KOPT-K1 (cell line): ENCODE data around the gene ATXN7L1.

Experiments used
- H3K27ac ChIP-seq: fragments of 200-600 bp; sonication (generic); 2 replicates; pipeline ENCODE4 v1.5.1; 2016; ENCODE audit warnings: antibody characterized with exemption, mild to moderate bottlenecking, low read depth, low read length; ENCODE audit not compliant: poor library complexity, severe bottlenecking
- H3K36me3 ChIP-seq: fragments of 200-600 bp; sonication (generic); 2 replicates; pipeline ENCODE4 v1.5.1; 2017; ENCODE audit warnings: antibody characterized with exemption, mild to moderate bottlenecking, low read length, moderate library complexity; ENCODE audit not compliant: insufficient read depth
- H3K9me3 ChIP-seq: fragments of 200-600 bp; sonication (generic); 2 replicates; pipeline ENCODE4 v1.5.1; 2017; ENCODE audit warnings: antibody characterized with exemption, low read length, mild to moderate bottlenecking; ENCODE audit not compliant: insufficient read depth, poor library complexity, severe bottlenecking

ATXN7L1 gene

DNA sequence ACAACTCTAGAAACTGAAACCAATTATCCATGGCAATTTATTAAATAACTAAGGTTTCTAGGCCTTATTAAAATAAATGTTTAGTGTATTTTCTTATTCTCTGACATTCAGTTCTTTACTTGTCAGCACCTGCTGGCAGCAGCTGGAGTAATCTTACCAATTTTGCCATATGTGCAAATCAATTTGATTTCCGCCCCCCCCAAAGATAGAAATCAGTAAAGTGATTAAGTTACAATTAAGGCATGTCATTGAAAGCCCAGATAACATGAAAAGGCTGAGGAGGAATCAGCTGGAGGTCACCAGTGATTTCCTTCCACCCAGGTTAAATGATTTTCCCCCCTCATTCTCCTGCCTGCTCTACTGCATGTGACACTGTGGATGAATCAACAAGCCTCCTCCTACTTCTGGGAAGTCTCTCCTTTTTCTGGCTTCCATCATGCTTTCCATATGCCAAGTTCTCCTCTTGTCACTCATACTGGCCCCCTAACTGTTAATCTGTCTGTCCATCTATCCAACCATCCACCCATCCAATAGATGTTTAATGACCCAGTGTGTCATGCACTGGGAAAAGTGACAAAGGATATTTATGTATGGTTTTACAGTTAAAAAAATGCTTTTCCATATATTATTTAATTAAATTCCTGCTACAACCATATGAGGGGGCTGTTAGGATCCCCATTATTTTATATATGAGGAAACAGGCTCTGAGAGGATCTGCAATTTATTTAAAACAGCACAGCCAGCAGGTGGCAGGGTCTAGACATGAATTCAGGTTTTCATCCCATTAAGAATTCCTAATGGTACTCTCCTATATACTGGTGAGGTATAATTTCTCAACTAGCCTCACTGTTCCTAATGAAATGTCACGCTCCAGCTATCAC lies 116.5 kb downstream of the ATXN7L1 start:
- no peak overlapping the region for H3K27ac ChIP-seq
- H3K36me3 ChIP-seq, result no peaks in the 10 kb centered on the region
- H3K9me3 ChIP-seq, result no peaks in the 10 kb centered on the region

DNA sequence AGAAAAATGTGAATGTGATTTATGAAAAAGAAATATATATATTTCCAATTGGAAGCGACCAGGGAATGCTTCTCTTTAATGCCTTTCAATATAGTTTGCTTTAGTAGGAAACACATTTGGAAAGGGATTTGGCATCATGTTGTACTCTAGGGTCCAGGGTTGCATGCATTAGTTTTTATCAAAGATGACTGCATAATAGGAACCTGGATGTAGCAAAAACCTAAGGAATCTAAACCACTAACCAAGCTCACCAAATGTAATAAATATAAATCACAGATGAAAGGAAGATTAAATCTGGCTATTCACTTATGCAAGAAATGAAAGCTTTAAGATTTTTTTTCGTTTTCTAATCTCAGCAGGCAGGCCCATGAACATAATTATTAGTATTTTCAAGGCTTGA lies 120.0 kb downstream of the ATXN7L1 start:
- H3K9me3 ChIP-seq, result no peaks in the 10 kb centered on the region
- H3K36me3 ChIP-seq, result no peaks in the 10 kb centered on the region
- H3K27ac ChIP-seq, result no peak overlapping the region

DNA sequence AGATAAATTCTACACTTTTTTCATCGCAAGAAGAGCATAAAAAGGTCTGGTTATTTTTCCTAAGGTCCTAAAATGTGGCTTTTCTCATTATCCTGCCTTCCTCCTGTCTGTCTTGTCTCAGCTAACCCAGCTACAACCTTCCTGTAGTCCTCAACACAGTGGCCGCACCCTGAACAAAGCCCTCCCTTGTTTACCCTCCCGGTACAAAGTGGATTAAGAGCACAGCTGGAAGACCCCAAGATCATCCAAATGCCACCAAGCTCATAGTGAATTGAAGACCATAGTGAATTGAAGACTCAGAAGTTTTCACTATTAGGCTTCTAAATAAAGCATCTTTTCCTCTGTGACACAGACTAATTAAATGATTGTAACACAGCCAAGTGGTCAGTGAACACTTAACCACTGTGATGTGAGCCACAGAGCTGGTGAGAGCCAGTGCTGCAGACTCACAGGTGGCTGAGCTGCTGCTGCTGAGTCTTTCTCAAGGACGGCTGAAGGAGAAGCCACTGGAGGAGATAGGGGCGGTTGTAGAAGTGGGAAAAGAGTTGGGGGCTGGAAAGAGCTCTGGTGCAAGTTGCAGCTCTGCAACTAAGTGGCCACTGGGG lies 123.6 kb downstream of the ATXN7L1 start:
- Histone ChIP-seq H3K36me3 (no peaks in the 10 kb centered on the region), H3K9me3 (no peaks in the 10 kb centered on the region), H3K27ac (no peak overlapping the region)

DNA sequence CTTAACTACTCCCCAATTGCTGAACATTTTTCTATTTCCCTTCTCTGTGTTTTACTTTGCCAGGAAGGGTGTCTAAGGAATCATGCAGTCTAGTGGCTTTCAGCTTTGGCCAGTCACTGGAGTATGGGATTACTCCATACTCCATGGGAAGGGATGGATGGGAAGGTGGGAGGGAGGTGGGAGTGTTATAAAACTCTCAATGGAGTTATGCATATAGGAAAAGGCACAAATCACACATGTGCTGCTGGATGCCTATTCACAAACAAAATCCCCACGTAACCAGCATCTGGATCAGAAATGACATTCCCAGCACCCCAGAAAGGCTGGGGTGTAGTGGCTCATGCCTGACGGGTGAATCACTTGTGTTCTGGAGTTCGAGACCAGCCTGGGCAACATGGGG lies 125.3 kb downstream of the ATXN7L1 start:
- Histone ChIP-seq H3K36me3 (no peaks in the 10 kb centered on the region), H3K9me3 (no peaks in the 10 kb centered on the region), H3K27ac (no peak overlapping the region)

DNA sequence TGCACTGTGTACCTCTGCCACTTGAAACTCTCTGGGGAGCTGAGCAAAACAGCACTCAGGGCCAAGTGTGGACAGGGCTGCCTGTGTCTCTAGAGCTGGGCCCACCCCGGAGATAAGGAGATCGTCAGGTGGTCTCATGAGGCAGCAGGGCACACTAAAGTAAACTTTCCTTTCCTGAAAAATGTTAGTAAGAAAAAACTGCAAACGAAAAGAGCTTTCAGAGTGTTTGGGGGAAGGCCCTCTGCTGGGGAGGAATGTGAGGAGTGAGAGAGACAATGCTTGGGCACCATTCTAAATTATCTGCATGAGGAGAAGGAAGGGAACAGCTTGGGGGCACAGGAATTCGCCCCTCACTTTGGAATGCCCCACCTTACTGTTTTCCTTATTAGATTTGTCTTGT lies 127.7 kb downstream of the ATXN7L1 start:
- Histone ChIP-seq H3K9me3 (no peaks in the 10 kb centered on the region), H3K27ac (no peak overlapping the region), H3K36me3 (no peaks in the 10 kb centered on the region)

DNA sequence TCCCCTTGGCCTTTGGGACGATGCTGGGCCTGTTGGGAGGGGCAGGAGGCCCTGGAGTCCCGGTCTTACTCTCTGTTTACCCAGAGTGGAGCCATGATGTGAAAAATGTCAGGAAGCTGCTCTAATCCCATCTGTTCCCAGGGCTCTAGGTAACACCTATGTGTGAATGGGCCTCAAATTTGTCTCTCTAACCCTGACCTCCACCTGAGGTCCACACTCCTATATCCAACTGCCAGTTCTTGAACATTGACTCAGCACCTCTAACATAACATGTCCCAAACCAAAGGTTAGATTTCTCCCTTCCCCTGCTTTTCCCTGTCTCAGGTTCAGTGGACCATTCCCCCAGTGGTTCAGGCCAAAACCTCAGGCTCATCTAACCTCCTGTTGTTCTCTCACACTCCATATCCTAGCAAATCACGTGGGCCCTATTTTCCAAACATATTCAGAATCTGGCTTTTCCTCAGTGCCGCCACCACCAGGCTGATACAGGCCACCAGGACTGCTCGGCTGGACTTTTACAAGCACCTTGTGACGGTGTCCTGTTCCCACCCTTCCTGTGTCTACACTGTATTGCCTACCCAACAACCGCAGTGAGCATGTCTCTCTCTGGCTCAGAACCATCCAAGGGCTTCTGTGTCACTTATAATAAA lies 130.6 kb downstream of the ATXN7L1 start:
- H3K9me3 ChIP-seq, result no peaks in the 10 kb centered on the region
- no peak overlapping the region for H3K27ac ChIP-seq
- H3K36me3 ChIP-seq, result no peaks in the 10 kb centered on the region

DNA sequence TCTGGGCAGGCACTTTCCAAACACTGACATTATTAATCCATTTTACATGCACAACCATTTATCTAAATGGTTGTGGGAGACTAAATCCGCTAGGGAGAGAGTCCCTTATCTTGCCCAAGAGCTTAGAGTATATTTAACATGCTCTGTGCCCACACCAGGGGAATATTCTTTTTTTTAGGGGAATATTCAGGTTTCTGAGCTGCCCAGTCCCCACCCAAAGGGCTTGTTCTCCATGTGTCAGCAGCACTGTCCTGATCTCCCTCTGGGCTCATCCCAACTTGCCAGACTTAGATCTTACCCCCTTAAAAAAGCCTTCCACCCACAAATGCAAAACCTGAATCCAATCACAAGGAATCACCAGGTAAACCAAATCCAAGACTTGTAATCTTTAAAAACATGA lies 132.1 kb downstream of the ATXN7L1 start:
- Histone ChIP-seq H3K27ac (no peak overlapping the region), H3K9me3 (no peaks in the 10 kb centered on the region), H3K36me3 (no peaks in the 10 kb centered on the region)

DNA sequence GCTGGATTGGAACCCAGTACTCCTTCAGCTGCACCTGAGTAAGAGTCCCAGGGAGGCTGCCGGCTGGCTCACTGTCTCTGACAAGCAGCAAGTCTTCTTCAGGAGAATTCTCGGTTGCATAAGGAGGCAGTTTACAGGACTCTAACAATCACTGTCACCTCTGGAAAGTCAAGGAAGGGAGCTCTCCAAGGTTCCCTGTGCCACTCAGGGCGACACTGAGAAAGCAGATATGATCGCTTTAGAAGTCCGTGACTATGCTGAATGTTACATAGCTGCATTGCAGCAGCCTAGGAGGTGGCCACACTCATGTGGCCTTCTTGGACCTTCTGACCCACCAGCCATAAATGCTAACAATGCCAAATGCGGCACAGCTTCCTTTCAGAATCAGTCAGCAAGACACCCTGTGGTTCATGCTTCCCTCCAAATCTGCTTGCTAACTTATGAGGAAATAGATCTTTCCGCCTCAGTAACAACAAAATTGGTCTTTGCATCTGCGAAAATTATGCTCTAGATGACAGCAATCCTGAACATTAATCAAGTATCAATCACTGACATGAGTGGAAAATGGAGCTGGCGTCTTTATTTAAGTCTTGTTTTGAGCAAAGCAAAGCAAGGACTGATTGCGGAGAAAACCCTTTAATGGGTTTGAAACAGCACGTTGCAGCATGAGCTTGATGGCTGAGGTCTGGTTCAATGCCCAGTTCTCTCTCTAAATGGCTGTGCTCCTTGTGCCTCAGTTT lies 132.9 kb downstream of the ATXN7L1 start:
- no peaks in the 10 kb centered on the region for H3K9me3 ChIP-seq
- H3K36me3 ChIP-seq, result no peaks in the 10 kb centered on the region
- H3K27ac ChIP-seq, result no peak overlapping the region

DNA sequence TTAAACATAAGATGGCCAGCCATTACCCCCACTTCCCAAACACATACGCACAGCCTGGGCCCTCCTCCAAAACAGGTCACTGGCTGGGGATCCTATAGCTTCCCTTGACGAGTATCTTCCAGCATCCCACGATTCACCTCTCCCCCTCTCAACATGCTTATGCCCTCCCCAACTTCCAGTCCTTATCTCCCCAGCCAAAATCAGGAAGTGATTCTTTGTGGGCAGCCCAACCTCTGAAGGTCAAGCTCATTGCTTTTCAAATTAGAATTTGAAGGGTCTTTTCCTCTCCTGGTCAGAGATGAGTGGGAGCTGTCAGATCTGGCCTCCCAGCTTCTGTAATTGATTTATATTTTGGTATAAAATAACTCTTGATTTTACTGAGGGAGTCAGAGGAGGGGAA lies 133.6 kb downstream of the ATXN7L1 start:
- Histone ChIP-seq H3K27ac (no peak overlapping the region), H3K9me3 (no peaks in the 10 kb centered on the region), H3K36me3 (no peaks in the 10 kb centered on the region)

DNA sequence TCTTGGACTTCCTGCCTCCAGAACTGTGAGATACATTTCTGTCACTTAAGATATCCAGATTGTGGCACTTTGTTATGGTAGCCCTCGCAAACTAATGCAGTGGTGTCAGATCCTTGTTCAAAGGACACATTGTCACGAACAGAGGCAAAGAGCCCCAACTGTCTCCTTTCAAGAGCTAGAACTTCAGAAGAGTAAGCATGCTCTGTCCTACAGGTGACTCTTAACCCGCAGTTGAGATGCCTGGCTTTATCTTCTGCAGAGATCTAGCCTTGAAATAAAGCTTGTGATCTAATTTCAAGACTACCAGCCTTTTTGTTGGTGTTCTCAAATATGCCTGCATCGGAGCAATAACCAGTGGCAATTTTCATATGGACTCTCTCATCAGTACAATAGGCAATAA lies 134.4 kb downstream of the ATXN7L1 start:
- Histone ChIP-seq H3K9me3 (no peaks in the 10 kb centered on the region), H3K36me3 (no peaks in the 10 kb centered on the region), H3K27ac (no peak overlapping the region)

DNA sequence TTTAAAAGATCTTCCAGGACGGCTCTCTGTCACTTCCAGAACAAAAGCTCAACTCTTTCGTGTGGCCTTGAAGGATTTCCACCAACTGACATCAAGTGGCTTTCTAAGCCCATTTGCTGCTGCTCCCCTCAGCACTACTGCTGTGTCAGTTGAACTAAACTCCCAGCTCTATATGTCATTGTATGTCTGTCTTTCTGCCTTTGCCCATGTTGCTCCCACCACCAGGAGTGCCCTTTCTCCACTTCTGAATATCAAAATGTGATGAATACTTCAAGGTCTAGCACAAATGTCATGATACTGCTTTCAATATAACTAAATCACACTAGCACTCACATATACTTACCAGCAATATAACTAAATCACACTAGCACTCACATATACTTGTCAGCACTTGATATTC lies 138.3 kb downstream of the ATXN7L1 start:
- Histone ChIP-seq H3K27ac (no peak overlapping the region), H3K9me3 (no peaks in the 10 kb centered on the region), H3K36me3 (no peaks in the 10 kb centered on the region)

DNA sequence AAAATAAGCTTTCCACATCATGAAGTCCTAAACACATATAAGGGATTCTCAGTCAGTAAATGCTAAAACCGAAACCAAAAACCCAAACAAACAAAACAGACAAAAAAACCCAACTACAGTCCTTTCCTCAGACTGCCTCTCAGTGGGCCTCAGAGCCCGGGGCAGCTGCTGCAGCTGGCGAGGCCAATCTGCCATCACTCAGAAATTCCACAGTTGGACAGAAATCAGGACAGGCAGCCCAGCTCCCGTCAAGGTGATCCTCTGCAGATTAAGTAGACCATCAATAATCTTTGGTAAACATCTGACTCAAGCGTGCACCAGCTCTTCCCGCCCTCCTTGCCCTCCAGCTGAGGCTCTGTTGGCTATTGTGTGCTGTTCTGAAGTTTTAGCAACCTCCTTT lies 142.2 kb downstream of the ATXN7L1 start:
- Histone ChIP-seq H3K27ac (no peak overlapping the region), H3K9me3 (no peaks in the 10 kb centered on the region), H3K36me3 (no peaks in the 10 kb centered on the region)

DNA sequence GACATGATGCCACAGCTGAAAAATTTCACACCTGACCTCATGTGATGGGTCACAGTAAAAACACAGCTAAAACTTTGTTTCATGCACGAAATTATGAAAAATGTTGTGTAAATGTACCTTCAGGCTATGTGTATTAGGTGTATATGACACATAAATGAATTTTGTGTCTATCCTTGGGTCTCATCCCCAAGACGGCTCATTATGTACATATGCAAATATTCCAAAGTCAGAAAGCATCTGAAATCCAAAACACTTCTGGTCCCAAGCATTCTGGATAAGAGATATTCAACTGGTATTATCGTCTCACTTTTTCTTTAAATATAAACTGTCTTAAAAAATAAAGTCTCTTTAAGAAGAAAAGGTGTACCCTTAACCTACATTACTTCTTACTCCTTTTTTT lies 145.4 kb downstream of the ATXN7L1 start:
- Histone ChIP-seq H3K27ac (no peak overlapping the region), H3K36me3 (no peaks in the 10 kb centered on the region), H3K9me3 (no peaks in the 10 kb centered on the region)

DNA sequence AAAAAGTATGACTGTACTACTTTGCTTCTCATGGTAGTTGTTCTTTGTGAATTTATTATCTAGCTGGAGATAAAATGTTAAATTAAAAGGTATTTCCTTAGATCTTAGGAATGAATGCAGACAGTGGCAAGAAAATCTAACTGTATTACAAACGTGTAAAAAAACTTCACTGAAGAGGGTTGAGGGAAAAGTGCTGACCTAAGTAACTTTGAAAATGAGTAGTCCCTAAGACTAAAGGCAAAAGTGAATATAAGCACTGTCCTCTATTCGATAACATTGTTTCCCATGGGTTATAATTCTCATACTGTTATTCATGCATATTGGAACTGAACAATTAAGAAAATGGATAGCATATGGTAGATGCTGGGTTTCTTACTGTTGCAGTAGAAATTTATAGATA lies 148.4 kb downstream of the ATXN7L1 start:
- Histone ChIP-seq H3K27ac (no peak overlapping the region), H3K36me3 (no peaks in the 10 kb centered on the region), H3K9me3 (no peaks in the 10 kb centered on the region)

DNA sequence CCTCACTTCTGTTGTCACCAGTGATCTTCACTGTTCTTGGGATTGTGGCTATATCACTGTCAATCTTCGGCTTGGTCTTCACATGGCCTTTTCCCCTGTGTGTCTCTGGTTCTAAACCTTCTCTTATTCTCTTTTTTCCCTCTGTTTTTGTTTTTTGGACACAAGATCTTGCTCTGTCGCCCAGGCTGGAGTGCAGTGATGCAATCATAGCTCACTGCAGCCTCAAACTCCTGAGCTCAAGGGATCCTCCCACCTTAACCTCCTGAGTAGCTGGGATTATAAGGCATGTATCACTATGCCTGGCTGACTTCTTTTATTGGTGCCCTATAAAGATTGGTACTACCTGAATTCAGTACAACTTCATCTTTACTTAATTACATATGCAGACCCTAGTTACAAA lies 151.7 kb downstream of the ATXN7L1 start:
- no peaks in the 10 kb centered on the region for H3K9me3 ChIP-seq
- H3K36me3 ChIP-seq, result no peaks in the 10 kb centered on the region
- H3K27ac ChIP-seq, result no peak overlapping the region
